Activated CD8-positive, alpha-beta memory T cell treated with anti-CD3 and anti-CD28 coated beads, Interleukin-2, amount 50 U/mL, for 4 hours (primary cell): ENCODE data around the gene INPP5A.

Source experiments
- DNase-seq: peaks from one replicate; pipeline ENCODE4 v3.0.0-alpha.2; 2020

Gene INPP5A

DNA sequence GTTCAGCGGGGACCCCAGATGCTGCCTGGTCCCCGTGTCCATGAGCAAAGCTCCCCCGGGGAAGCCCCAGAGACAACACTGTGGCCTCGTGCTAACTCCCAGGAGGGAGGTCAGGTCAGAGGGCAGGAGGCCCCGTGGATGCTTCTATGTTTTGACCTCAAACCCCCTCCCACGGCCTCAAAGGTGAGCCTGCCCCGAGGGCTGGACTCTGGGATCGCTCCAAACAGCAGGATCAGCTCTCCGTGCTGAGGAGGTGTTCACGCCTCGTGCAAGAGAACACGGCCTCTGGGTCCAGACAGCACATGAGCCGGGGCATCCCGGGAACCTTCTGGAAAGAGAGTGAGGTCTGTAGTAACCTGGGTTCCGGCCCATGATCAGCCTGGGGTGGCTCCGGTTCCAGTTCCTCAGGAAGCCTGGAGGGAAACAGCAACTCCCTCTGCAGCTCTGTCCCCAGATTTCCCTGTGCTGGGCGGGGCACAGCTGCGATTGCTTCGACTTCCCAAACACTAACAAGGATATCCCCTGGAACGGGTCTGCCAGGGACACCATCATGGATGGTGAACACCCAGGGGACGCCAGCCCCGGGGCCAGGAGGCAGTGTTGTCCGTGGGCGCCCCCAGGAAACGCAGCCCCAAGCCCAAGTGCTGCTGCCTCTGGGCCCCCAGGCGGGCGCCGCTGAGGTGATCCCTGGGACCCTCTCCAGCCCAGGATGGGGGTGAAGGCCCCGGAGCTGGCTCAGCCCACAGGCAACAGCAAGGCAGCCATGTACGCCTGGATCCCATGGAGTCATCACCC is 18.0 kb upstream of the INPP5A start:
- no peak for DNase-seq

DNA sequence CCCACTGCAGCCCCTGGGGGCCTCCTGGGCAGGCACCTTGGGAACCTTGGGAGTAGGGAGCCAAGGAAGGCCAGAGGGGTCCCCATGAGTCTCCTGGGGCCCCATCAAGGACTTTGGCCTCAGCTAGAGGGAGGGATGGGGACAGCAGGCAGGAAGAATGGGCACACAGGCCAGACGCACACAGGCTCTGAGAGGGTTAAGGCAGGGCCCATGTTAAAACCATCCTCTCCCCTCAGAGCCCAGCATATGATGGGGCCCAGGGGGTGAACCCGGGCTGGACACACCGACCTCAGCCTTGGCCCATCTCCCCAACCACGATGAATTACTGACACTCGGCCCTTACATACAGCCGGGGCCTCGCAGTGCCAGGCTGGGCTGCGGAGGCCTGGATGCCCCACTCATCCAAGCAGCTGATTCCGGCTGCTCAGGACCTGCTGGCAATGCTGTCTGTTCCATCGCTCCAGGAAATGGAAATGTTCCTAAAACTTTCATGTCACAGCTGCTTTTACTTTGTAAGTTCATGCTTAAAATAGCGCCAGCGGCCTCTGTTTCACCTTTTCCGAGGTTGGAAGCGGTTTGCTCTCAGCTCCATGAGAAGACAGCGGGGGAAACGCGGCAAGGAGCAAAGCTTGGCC is 17.3 kb upstream of the INPP5A start:
- DNase-seq = no peak

DNA sequence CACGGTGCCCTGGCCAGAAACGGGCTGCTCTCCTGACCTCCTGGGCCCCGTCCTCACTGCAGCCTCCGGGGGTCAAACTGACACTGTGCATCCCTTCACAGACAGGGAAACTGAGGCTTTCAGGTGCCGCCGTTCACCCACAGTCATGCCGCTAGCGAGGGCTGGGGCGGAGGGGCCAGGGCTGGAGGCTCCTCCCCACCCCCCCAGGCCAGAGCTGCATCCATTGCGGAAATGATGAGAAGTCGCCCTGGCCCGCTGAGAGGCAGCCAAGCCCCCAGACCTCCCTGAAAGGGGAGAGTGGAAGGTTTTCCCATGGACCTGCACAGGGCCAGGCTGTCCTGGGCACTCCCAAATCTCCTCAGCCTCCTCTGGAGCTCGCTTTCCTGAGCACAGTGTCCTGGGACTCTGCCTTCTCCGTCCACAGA is 16.5 kb upstream of the INPP5A start:
- DNase-seq = no peak

DNA sequence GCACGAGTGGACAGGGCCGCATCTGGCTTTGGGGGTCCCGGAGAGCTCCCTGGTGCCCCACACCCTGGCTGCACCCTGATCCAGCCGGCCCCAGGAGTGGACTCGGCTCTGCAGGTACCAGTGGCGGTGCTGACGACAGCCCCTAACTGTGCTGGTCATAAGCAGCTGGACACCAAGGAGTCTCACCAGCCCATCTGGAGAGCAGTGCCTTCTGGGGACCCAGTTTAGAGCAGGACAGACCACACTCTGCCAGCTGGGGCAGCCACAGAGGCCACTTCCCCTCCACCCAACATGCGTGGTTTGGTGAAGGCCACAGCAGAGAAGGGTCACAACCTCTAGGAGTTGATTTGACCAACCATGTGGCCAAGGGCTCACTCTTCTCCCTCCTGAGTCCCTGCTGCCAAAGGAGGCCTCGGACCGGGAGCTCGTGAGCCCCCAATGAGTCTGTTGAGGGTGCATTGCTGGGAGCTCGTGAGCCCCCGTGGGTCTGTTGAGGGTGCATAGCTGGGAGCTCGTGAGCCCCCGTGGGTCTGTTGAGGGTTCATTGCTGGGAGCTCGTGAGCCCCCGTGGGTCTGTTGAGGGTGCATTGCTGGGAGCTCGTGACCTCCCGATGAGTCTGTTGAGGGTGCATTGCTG is 16.0 kb upstream of the INPP5A start:
- DNase-seq = no peak

DNA sequence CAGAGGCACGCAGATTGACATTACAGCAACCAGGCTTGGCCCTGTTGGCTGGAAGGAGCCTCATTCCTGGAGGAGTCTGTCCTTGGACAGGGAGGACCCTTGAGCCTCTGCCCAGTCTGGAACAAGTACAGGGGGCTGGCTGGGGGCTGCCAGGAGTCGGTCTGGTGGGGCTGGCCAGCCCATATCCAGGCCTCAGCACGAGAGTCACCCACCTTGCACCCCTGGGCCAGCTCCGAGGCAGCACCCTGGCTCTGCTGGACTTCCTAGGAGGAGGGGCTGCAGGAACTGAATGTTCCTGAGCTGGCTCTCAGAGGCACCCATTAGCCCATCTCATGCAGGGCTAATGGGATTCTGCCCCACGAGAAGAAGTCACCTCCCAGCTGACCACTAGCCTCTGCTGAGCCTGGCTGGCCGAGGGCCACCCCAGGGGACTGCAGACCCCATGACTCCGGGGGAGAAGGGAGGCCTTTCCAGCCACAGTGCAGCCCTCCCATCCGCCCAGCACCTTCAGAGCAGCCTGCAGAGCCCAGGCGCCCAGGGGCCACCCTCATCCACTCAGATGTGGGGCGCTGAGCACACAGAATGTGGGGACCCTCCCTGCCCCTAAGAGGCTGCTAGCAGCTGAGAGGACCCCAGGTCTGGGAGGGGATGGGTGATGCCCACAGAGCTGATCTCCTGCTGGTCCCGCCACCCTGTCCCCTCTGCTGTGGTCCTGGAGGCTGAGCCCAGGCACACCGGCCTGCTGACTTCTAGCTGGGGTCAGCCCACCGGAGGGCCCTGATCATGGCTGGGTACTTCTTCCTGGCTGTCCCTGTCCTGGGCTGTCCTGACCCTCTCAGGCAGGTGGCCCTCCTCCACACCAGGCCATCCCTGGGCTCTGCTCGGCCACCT is 14.8 kb upstream of the INPP5A start:
- DNase-seq = no peak

DNA sequence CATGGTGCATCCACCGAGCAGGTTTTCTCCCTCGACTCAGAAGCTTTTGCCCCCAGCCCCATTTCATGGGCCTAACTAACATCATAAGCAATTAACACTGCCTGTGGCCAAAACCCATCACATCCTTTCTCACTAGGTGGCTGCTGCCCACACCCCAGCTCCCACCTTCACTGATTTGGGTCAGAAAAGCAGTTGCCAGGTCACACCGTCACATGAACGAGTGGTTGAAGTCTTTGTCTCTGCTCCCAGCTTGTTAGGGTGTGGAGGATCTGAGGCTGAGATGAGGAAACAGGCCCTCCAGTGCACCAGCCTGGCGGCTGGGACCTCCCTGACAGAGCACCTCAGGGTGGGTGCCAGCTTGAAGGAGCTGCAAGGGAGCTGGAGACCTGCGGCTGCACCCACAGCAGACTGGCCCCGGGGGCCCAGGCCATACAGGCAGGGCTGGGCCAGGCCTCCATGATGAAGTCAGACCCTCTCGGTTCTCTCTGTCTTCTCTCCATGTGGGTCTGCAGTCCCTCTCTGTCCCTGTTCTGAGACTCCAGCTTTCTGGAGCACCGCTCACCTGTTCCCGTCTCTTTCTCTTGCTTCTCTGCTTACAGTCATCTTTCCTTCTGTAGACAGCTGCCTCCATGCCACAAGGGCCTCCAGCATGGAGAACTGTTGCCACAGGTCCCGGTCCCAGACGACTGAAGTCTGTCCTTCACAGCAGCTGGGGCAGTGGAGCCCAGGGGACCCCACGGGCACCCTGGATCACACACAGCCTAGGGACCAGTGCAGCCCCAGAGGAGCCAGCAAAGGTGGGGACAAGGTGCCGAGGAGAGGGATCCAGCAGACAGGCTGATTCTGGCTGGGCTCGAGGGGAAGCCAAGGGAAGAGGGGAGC is 13.8 kb upstream of the INPP5A start:
- DNase-seq = no peak

DNA sequence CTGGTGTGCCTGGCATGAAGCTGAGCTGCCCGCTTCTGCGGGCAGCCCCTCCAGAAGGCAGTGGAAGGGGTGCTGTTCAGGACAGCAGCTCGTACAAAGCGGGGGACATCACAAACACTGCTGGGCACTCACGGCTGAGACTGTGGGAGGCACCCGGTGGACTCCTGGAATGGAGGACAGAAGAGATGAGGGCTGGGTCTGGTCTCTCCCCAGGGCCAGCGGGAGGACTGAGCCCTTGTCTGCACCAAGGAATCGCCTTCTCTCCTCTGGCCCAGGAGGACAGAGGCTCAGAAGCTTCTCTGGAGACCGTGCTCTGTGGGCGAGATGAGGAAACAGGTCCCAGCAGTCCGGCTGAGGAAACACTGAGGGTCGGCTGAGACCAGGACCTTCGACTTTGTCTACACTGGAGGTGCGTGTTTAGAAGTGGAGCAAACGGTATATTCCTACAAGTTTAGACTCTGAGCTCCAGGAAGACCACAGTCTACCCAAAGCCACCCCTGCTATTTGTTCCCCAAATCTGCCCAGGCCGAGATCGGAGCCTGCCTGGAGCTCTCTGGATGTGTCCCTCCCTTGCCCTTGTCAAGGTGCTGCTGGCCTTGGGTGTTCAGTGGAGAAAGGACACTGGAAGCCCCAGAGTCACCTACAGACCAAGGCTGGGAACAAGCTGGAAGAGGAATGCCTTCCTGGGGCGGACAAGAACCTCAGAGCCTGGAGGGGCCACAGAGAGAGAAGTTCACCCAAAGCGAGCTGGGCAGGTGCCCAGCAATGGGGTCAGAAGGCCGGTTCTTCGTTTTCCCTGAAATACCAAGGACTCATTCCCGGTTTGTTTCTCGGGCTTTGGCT is 12.9 kb upstream of the INPP5A start:
- no peak for DNase-seq

DNA sequence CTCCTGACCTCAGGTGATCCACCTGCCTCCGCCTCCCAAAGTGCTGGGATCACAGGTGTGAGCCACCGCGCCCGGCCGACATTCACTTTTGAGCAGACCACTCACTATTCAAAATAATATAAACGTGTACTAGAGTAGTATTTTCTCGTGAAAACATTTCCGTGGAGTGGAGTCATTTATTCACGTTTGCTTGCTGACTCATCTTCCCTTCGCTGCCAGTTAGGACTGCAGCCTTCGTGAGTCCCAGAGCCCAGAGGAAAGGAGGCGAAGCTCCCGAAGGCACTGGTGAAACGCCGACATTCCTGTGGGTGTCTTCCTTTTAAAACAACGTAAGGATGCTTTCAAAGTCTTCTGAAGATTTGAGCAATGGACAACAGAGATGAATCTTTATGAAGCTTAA is 10.9 kb upstream of the INPP5A start:
- DNase-seq = no peak

DNA sequence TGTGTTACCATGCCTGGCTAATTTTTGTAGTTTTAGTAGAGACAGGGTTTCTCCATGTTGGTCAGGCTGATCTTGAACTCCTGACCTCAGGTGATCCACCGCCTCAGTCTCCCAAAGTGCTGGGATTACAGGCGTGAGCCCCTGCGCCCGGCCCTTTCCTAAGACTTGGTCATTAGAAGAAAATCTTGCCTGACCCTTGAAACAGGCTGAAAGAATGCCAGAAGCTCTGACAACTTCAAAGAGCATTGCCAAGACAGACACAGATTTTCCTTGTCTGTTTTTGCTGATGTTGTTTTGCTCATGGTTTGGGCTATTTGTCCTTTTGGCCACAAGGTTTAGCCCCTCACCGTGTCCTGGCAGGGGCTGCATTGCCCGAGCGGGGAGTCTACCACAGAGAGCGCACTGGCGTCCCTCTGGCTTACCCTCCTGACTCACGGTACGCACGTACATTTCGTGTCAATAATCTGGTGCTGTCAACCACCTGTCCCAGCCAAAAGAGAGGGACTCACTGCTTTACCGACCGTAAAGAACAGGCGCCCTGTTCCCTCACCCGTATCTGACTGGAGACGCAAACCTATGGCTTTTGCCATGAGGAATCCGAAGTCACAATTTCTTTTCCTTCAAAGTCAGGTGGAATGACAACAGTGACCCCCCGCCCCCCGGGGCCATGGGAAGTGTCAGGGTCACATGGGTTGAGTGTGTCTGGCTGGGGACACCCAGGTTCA is 10.1 kb upstream of the INPP5A start:
- peak; percentile 5 for DNase-seq

DNA sequence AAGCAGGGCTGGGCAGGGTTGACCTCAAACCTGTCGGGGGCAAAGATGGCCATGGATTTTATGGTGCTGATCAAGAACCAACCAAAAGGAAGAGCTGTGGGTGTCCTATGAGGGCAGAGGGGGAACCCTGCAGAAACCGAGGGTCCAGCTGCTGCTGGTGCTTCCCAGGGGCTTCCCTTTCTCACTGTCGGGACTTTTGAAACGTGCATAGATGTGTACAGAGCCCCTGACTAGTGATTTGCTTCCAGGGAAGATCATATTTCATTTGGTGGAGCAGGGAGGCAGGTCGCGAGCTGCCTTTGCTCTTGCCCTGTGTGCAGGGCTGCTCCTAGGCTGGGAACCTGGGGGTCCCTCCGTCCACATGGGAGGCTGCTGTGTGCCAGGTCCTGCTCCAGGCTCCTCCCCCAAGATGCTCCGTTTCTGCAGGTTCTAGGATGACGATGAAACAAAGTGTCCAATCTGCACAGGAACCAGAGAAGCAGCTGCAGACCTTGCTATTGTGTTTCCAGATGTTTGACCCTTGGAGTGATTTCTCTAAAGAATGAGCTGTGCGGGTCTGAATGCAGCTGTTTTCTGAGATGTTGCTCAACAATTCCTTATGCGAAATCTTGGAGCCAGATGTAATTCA is 9.4 kb upstream of the INPP5A start:
- peak; percentile 7 for DNase-seq

DNA sequence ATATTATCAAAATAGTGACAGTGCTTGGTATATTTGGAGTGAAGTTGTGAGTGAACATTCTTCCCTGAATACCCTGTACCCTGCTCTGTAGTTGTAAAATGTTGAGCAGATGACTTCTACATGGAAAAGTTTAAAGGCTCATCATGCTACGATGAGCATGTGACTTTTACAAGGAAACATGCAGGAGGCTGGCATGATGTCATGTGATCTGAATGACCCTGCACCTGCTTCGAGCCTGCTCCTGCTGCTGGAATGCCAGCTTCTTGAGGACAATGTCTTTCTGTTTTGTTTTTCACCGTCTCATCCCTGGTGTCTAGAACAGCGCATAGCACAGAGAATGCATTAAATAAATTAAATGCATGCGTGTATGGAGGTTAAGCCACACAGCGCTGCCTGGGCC is 5.4 kb upstream of the INPP5A start:
- no peak for DNase-seq

DNA sequence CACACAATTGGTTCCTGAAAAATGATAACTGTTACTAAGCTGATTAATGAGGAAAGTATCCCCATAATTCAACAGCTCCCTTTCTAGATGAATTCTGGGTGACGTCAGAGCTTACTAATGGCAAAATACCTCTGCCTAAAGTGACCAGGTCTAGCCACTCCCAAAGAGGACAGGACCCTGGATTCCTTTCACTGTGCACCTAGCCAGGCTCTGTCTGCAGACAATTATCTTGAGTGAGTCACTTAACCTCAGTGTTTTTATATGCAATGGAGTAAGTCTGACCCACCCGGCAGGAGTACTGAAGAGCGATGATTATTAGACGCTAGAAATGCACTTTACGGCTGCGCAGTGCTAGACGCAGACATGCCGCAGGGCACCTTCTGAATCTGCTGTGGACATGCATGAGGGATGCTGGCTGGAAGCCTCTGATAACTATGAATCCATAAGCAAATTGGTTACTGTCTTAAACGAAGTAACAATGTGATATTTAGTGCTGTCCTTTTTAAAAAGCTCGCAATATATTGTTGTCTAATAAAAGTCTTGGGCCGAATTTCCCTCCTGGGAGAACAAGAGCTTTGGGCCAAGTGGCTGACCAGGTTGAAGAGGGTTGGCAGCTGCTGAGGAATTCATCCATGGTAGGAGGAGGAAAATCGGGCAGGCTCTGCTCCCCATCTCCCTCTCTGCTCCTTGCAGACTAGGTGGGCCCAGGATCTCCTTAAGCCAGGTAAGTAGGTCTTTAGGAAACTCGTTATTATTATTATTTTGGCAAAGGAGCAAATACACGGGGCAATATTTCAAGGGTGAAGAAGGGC is 4.6 kb upstream of the INPP5A start:
- DNase-seq = no peak

DNA sequence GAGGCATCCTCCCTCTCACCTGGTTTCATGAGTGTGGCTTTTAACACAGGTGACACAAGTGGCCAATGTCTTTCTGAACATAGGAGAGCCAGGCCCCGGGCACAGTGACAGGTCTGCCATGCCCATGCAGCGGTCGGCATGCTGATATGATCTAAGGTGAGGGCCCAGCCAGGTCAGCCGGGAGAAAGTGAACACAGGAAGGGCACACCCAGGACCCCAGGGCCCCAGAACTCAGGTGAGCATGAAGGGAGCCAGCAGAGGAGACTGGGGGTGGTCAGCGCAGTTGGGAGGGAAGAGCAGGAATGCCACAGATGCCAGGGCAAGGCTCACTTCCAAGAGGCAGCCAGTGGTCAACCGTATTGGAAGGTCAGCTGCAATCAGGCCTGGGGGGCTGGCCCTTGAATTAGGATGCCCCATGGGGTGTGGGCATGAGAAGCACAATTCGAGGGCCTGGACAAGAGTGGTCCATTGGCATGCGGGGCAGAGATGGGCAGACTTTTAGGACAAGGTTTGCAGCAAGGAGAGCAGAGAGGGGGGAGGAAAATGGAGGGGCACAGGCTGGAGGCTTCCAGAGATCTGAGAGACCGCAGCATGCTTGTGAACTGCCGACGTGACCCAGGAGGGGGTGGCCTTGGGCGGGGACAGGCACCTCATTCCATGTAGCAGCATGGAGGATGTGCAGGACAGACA is 3.9 kb upstream of the INPP5A start:
- no peak for DNase-seq

DNA sequence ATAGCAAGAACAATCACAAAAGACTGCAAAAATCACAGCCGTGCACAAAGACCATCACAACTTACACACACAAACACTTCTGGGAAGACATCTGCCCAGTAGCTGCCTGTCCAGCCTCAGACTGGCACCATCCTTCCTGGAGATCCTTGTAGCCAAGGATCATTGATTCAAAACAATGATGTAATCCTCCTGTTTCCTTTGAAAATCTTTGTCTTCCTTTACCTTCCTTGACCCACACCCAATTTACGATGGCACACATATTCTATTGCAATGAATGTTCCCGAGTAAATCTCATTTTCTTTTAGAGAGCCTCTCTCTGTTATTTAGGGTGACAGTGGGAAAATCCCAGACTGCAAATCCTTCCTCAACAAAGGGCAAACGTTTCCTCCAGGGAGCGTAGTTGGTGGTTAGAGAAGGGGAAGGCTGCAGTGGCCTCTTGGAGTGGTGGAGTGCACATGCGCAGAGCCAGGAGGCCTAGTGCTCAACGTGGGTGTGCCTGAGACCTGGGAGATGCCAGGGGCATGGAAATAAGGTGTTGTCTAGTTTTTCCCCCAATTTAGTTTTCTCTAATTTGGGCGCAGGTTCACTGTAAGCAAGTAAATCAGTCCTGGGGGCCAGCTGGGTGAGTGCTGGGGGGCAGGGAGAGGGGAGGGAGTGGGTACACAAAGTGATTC is 3.1 kb upstream of the INPP5A start:
- no peak for DNase-seq

DNA sequence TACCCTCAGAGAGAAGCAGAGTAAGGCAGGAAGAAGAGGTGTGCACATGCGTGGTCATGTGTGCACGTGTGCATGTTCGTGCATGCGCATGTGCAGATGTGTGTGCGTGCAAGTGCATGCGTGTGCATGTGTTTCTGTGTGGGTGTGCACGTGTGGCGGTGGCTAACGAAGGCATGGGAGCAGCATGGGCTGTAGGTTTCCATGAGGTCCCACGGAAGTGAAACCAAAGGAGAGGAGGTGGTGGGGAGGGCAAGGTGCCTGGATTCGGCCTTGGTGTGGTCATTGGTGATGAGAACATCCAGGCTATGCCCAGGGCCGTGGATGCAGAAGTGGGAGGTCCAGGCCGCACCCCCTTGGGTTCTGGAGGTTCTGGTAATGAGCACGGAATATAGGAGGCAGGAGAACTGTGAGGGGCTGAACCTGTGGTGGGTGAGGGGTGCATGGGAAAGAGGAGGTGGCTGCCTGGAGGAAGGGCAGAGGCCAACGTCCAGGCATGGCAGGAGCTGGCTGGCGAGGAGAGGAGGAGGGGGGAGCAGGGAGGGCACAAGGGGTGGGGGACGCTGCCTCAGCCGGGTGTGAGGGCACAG is 2.4 kb upstream of the INPP5A start:
- DNase-seq = peak; percentile 18

DNA sequence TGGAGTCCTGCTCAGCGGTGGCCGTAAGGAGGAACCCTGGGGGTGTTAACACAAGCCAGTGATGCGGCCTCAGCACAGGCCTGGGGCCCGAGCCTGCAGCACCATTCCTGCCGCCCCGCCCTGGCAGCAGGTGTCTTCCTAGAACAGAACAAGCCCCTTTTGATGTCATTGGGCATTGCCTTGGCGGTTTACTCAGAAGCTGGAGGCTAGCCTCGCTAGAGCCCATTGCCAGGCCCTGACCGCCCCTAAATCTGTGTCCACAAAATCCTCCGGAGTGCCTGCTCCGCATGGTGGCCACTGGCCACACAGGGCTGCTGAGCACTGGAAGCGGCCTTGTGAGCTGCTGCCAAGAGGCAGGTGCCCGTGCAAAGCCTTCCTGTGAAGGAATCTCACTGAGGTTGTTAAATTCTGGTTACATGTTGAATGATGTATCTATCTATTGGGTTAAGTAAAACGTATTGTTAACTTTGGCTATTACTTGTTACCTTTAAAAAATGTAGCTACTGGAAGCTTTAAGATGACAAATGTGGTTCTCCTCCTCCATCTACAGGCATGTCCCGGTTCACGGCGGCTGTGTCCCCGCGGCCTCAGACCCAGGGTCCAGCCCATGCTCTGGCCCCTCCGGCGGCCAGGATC is 1.2 kb upstream of the INPP5A start:
- DNase-seq = no peak
